ENCODE data around the gene SCT. TPM values are rescaled to one million over a fixed set of nuclear protein-coding genes. Genes with fewer than 3 reads are reported as not detected.

Gene SCT
- total RNA-seq, 2 donors from 2014 or later: 1.1 to 3.2 TPM

- TF ChIP-seq CTCF (IDR thresholded peaks at IDR 0.05): no peak
- Histone ChIP-seq H3K27me3 (no peaks in the 10 kb centered on the region), H3K9ac (ENCODE audit: low read depth in 2 of 2, low read length in 2 of 2) (no peak overlapping the region), H3K4me1 (peaks cover 13% of the 10 kb centered on the region), H3K9me3 (no peaks in the 10 kb centered on the region), H3K36me3 (no peaks in the 10 kb centered on the region), H3K27ac (no peak overlapping the region), H3K4me3 (no peak overlapping the region)
- intact Hi-C loops (cut with DNase I): no loop called here
- no peak for DNase-seq
Measured at GRCh38 chr11:628056-628455, 1.1 kb upstream of the SCT start.

DNA sequence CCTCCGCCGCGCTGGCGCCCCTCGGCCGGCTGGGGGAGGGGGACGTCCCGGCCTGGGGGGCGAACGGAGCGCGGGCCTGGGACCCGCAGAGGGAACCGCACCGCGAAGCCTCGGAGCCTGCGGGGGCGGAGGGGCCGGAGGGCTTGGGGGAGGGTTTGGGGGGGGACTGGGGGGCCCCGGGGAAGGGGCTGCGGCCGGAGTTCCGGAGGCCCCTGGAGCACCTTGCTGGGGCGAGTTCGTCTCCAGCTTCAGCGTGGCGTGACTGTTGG is 261 bp upstream of the SCT start:
- DNase-seq: no peak

GRCh38 chr11:625636-626268 is 1.2 kb downstream of the SCT start:
- Histone ChIP-seq H3K27ac (peak overlapping the region; percentile 90), H3K9ac (ENCODE audit: low read depth in 2 of 2, low read length in 2 of 2) (peak overlapping the region; percentile 53 to 89), H3K9me3 (no peaks in the 10 kb centered on the region), H3K27me3 (no peaks in the 10 kb centered on the region), H3K4me1 (peaks cover 13% of the 10 kb centered on the region), H3K36me3 (no peaks in the 10 kb centered on the region), H3K4me3 (no peak overlapping the region)
- intact Hi-C loops (cut with DNase I): no loop called here
- peak; percentile 70 for DNase-seq
- TF ChIP-seq CTCF (IDR thresholded peaks at IDR 0.05): no peak

More for the DNA sequence above, 261 bp upstream of the SCT start:
- Histone ChIP-seq H3K9me3 (no peaks in the 10 kb centered on the region), H3K36me3 (no peaks in the 10 kb centered on the region), H3K27me3 (no peaks in the 10 kb centered on the region), H3K4me3 (no peak overlapping the region), H3K4me1 (peaks cover 13% of the 10 kb centered on the region), H3K9ac (ENCODE audit: low read depth in 2 of 2, low read length in 2 of 2) (no peak overlapping the region), H3K27ac (no peak overlapping the region)
- intact Hi-C loops (cut with DNase I): no loop called here
- no peak for TF ChIP-seq CTCF (IDR thresholded peaks at IDR 0.05)

DNA sequence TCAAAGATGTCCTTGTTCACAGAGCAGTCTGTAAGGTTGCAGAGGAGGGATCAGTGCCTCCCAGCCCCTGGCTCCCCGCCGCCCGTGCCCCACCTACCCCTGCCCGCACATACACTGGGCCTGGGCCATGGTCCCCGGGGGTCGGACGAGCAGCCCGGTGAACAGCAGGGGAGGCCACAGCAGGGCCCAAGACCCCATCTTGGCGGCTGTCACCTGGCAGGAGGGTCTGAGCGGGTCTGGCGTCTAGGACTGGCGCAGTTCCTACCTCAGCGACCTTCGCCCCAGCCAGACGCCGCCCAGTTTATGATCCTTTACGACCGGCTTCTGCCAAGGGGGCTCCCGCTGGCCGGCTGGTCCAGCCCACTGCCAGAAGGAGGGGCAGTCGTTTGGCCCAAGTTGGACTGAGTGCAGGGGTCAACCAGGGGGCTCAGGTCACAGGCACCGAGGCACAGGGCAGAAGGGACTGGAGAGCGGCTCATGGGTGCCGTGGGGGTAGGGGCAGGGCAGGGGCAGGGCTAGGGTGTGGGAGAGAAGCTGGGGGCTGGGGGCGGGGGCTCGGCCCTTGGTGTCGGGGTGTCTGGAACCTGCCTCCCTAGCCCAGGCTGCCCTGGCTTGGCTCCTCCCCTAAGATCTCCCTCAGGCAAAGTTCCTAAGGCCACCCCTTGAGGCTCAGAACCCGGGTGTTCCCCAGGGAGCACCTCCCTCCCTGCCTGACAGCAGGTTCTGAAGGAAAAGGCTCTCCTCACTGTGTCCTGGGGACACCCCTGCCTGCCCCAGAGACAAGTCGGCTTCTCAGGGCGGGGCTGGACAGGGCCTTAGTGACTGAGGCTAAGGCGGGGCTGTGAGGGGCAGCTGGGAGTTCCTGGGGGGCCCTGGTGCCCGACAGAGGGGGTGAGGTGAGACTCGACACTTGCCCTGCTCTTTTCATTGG is 2.0 kb downstream of the SCT start, which contains the start of gene CDHR5:
Gene CDHR5, minus strand, starts transcription at position 251 of the 931 bp plus-strand sequence. Its CDS starts 53 bp downstream, at position 198.
- intact Hi-C loops (cut with DNase I): no loop called here

More for the DNA sequence above, 2.0 kb downstream of the SCT start, which contains the start of gene CDHR5:
- peak; percentile 86 for DNase-seq
- peaks cover 13% of the 10 kb centered on the region for H3K4me1 ChIP-seq
- H3K9ac ChIP-seq (ENCODE audit: low read depth in 2 of 2, low read length in 2 of 2): peak within 1 kb of the TSS; percentile 53 to 89
- no peaks in the 10 kb centered on the region for H3K36me3 ChIP-seq
- H3K4me3 ChIP-seq: peak within 1 kb of the TSS; percentile 48
- H3K27me3 ChIP-seq: no peaks in the 10 kb centered on the region
- TF ChIP-seq CTCF (IDR thresholded peaks at IDR 0.05): no peak
- peak within 1 kb of the TSS; percentile 90 for H3K27ac ChIP-seq
- no peaks in the 10 kb centered on the region for H3K9me3 ChIP-seq

All from colonic mucosa (tissue), 4 donors.